VCaP (cell line): ENCODE results near the gene MYO7B.

Experiments
- H3K27ac ChIP-seq: fragments of 450-650 bp; 2 replicates; pipeline ENCODE4 v1.5.1; 2017
- CTCF ChIP-seq: fragments of 450-650 bp; conservative IDR thresholded peaks from 2 replicates; pipeline ENCODE4 v1.5.1; 2017; ENCODE audit warnings: mild to moderate bottlenecking, moderate library complexity

MYO7B gene

GRCh38 chr2:127664065-127664894 is 128.8 kb downstream of the MYO7B start:
- TF ChIP-seq CTCF: no peak
- no peak overlapping the region for H3K27ac ChIP-seq

GRCh38 chr2:127664895-127665225 is 129.4 kb downstream of the MYO7B start:
- H3K27ac ChIP-seq: no peak overlapping the region
- no peak for TF ChIP-seq CTCF

- no peak overlapping the region for H3K27ac ChIP-seq
- no peak for TF ChIP-seq CTCF
These were observed 129.9 kb downstream of the MYO7B start for GRCh38 chr2:127665267-127665893.

GRCh38 chr2:127669056-127669455 is 133.6 kb downstream of the MYO7B start:
- H3K27ac ChIP-seq: no peak overlapping the region
- no peak for TF ChIP-seq CTCF

GRCh38 chr2:127670055-127670956 is 134.8 kb downstream of the MYO7B start:
- no peak overlapping the region for H3K27ac ChIP-seq
- TF ChIP-seq CTCF: no peak

GRCh38 chr2:127670957-127671290 is 135.4 kb downstream of the MYO7B start:
- no peak for TF ChIP-seq CTCF
- H3K27ac ChIP-seq: no peak overlapping the region
